Upper lobe of left lung (tissue), 4 donors: ENCODE data around the gene PRSS21.

Experiments
- CTCF ChIP-seq, 6 experiments: fragments of 450-650 bp in 4 of 6; fragments of 200-600 bp in 2 of 6; sonication (generic) in 2 of 6; IDR thresholded peaks; one replicate each; pipeline ENCODE4 v1.5.1; 2016 to 2019; ENCODE audit warnings: antibody characterized with exemption in 6 of 6
- POLR2A ChIP-seq, 4 donors: fragments of 450-650 bp; IDR thresholded peaks; one replicate each; pipeline ENCODE4 v1.5.1; 2016 to 2017; ENCODE audit warnings: antibody characterized with exemption in 4 of 4, mild to moderate bottlenecking in 2 of 4

- TF ChIP-seq CTCF (IDR thresholded peaks at IDR 0.05): no peak
- TF ChIP-seq POLR2A (IDR thresholded peaks at IDR 0.05): no peak
Measured at GRCh38 chr16:2848933-2849725, 32.1 kb downstream of the PRSS21 start.
